Parathyroid adenoma (tissue), 2 donors: ENCODE measurements around the gene EPS8L1.

Experiments
- H2AFZ ChIP-seq: fragments of 300-600 bp; sonication (generic); one replicate; pipeline ENCODE4 v1.7.0; 2017; ENCODE audit warnings: antibody characterized with exemption, mild to moderate bottlenecking
- H3K27ac ChIP-seq: fragments of 300-600 bp; sonication (generic); one replicate; pipeline ENCODE4 v1.7.0; 2017
- H3K27me3 ChIP-seq: fragments of 300-600 bp; sonication (generic); one replicate; pipeline ENCODE4 v1.7.0; 2017; ENCODE audit warnings: low read length; ENCODE audit not compliant: control insufficient read depth, insufficient read depth
- H3K36me3 ChIP-seq: fragments of 300-600 bp; sonication (generic); one replicate; pipeline ENCODE4 v1.7.0; 2017; ENCODE audit warnings: low read length; ENCODE audit not compliant: control insufficient read depth, insufficient read depth
- H3K4me1 ChIP-seq: fragments of 300-600 bp; sonication (generic); one replicate; pipeline ENCODE4 v1.7.0; 2017; ENCODE audit warnings: control low read depth
- H3K4me2 ChIP-seq: fragments of 300-600 bp; sonication (generic); one replicate; pipeline ENCODE4 v1.7.0; 2017; ENCODE audit warnings: low read length
- H3K4me3 ChIP-seq: fragments of 300-600 bp; sonication (generic); one replicate; pipeline ENCODE4 v1.7.0; 2017; ENCODE audit warnings: low read depth, low read length
- H3K79me2 ChIP-seq: fragments of 300-600 bp; sonication (generic); one replicate; pipeline ENCODE4 v1.7.0; 2017; ENCODE audit warnings: control low read depth
- H3K9ac ChIP-seq: fragments of 300-600 bp; sonication (generic); one replicate; pipeline ENCODE4 v1.7.0; 2017; ENCODE audit warnings: mild to moderate bottlenecking
- H3K9me3 ChIP-seq: fragments of 300-600 bp; sonication (generic); one replicate; pipeline ENCODE4 v1.7.0; 2017; ENCODE audit warnings: low read length; ENCODE audit not compliant: control insufficient read depth
- CTCF ChIP-seq: fragments of 300-600 bp; sonication (generic); IDR thresholded peaks from one replicate; pipeline ENCODE4 v1.7.0; 2017; ENCODE audit warnings: antibody characterized with exemption, mild to moderate bottlenecking
- donor health status: primary hyperparathyroidism.

EPS8L1 gene

GRCh38 chr19:55118401-55118991, 42.8 kb downstream of the EPS8L1 start:
- no peaks in the 10 kb centered on the region for H3K9me3 ChIP-seq
- H3K9ac ChIP-seq = no peak overlapping the region
- peaks cover 12% of the 10 kb centered on the region for H3K4me1 ChIP-seq
- H3K4me3 ChIP-seq = peak overlapping the region; percentile 66
- H3K27ac ChIP-seq = peak overlapping the region; percentile 59
- TF ChIP-seq CTCF = no peak
- peaks cover 23% of the 10 kb centered on the region for H3K79me2 ChIP-seq
- peak overlapping the region; percentile 84 for H3K4me2 ChIP-seq
- no peaks in the 10 kb centered on the region for H3K27me3 ChIP-seq
- peak overlapping the region; percentile 79 for H2AFZ ChIP-seq
- no peaks in the 10 kb centered on the region for H3K36me3 ChIP-seq

GRCh38 chr19:55119053-55119452, 43.4 kb downstream of the EPS8L1 start:
- no peak overlapping the region for H3K4me3 ChIP-seq
- H3K9ac ChIP-seq = no peak overlapping the region
- no peak overlapping the region for H3K4me2 ChIP-seq
- H2AFZ ChIP-seq = no peak overlapping the region
- H3K36me3 ChIP-seq = no peaks in the 10 kb centered on the region
- H3K4me1 ChIP-seq = peaks cover 11% of the 10 kb centered on the region
- TF ChIP-seq CTCF = no peak
- H3K27me3 ChIP-seq = no peaks in the 10 kb centered on the region
- no peak overlapping the region for H3K27ac ChIP-seq
- H3K9me3 ChIP-seq = no peaks in the 10 kb centered on the region
- peaks cover 22% of the 10 kb centered on the region for H3K79me2 ChIP-seq

GRCh38 chr19:55131421-55131820, 55.8 kb downstream of the EPS8L1 start:
- Histone ChIP-seq H3K9me3 (no peaks in the 10 kb centered on the region), H3K4me1 (no peaks in the 10 kb centered on the region), H3K27ac (no peak overlapping the region), H3K79me2 (no peaks in the 10 kb centered on the region), H3K27me3 (no peaks in the 10 kb centered on the region), H3K4me2 (no peak overlapping the region), H3K9ac (no peak overlapping the region), H3K36me3 (no peaks in the 10 kb centered on the region), H3K4me3 (no peak overlapping the region), H2AFZ (no peak overlapping the region)
- TF ChIP-seq CTCF = no peak

GRCh38 chr19:55132453-55133129, 56.9 kb downstream of the EPS8L1 start:
- TF ChIP-seq CTCF = peak; percentile 13
- no peak overlapping the region for H3K27ac ChIP-seq
- H2AFZ ChIP-seq = no peak overlapping the region
- H3K27me3 ChIP-seq = no peaks in the 10 kb centered on the region
- H3K9ac ChIP-seq = no peak overlapping the region
- no peaks in the 10 kb centered on the region for H3K79me2 ChIP-seq
- no peaks in the 10 kb centered on the region for H3K4me1 ChIP-seq
- no peaks in the 10 kb centered on the region for H3K36me3 ChIP-seq
- H3K4me3 ChIP-seq = no peak overlapping the region
- no peak overlapping the region for H3K4me2 ChIP-seq
- H3K9me3 ChIP-seq = no peaks in the 10 kb centered on the region
